Stimulated activated CD4-positive, alpha-beta T cell treated with anti-CD3 and anti-CD28 coated beads, TNF-alpha, amount 100 ng/mL, for 48 hours (primary cell): ENCODE results near the gene NUDT17.
A peak's percentile ranks its signal among the peaks of the same experiment; 100 is the strongest.
"Not testable (repeated sequence)": the region's sequence is repeated elsewhere in the genome, so short reads cannot be mapped to it uniquely, and the experiment has no call there.

Experiments
- DNase-seq, 3 donors: peaks; one replicate each; pipeline ENCODE4 v3.0.0-alpha.2; 2020; ENCODE audit warnings: low read depth in 3 of 3

NUDT17 gene

DNA sequence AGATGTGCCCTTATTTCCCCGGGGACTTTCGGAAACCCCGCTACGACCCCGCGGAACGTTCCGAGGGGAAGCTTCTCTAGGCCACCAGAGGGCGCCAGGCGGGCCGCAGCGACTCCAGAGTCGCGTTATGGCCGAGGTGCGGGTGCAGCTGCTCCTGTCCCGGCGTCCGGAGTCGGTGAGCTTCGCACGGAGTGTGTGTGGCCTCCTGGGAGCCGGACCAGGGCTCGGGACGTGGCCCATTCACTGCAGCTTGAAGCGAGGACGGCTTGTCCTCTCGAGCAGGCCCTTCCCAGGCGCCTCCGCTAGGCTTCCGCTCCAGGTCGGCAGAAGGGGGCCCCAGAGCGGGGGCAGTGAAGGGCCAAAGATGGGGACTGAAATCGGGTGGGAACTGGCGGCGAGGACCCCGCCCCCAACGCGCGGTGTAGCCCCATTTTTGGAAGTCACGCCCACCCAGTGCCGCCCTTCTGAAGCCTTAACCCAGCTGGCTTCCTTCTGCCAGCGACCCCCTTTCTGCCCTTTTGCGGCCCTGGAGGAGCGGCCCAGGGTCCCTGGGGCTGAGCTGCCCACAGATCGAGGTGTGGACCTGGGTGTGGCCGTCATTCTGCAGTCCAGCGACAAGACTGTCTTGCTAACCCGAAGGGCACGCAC lies at the start of gene NUDT17:
TSS of gene NUDT17 (plus strand) at position 117 of the 648 bp plus-strand sequence. CDS start at position 128, 11 bp downstream.
- peak in 2 of 3 donors; percentile 43 to 77 for DNase-seq

GRCh38 chr1:145796753-145797152 lies 48.7 kb upstream of the NUDT17 start:
- no peak for DNase-seq

GRCh38 chr1:145799806-145800205 lies 45.6 kb upstream of the NUDT17 start:
- DNase-seq, result no peak

- no peak for DNase-seq
These were observed 41.0 kb upstream of the NUDT17 start for GRCh38 chr1:145804235-145805045.

DNA sequence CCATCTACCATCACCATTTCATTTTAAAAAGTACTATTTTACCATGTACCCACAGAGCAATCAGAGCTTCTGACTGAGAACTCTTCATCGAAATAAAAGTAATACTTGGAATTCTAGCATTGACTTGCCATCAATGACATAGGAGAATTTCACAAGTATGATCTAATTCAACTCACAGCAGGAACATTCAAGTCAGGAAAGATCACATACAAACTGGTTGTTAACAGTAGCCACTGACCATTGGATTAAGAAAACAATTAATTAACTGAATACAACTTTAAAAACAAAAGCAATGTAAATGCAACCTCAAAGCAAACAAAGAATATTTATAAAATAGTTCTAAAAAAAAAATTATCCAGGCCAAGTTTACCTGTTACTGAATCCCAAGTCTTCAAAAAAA lies 40.4 kb upstream of the NUDT17 start:
- no peak for DNase-seq

- no peak for DNase-seq
These were observed 39.0 kb upstream of the NUDT17 start for GRCh38 chr1:145806408-145806807.

DNA sequence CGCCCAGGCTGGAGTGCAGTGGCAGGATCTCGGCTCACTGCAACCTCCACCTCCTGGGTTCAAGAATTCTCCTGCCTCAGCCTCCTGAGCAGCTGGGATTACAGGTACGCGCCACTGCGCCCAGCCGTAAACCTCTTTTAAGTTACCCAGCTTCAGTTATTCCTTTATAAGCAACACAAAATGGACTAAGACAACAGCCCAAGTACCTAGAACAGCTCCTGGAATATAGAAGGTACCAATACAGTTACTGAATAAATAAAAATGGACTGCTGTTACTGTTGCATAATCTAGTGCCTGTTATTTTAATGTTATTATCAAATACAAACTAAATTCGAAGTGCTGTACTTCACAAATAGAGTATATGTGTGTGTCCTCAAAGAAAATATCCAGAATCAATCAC lies 38.6 kb upstream of the NUDT17 start:
- DNase-seq, result no peak

- DNase-seq, result not testable (repeated sequence)
These were observed 32.2 kb upstream of the NUDT17 start for GRCh38 chr1:145812977-145813810.

- not testable (repeated sequence) for DNase-seq
These were observed 27.3 kb upstream of the NUDT17 start for GRCh38 chr1:145818095-145818494.

- not testable (repeated sequence) for DNase-seq
These were observed 22.6 kb upstream of the NUDT17 start for GRCh38 chr1:145822779-145823331.

GRCh38 chr1:145823565-145824498 lies 21.6 kb upstream of the NUDT17 start, which contains the start of the genes POLR3C and RNF115:
Gene POLR3C (plus strand): TSS chr1:145824200. CDS start chr1:145825777, 1,577 bp downstream.
Gene RNF115 (minus strand): TSS chr1:145824095. CDS start chr1:145823873, 222 bp downstream.
- peak; percentile 64 to 77 (median 76) for DNase-seq

GRCh38 chr1:145824499-145824842 lies 21.0 kb upstream of the NUDT17 start:
- DNase-seq, result no peak

DNA sequence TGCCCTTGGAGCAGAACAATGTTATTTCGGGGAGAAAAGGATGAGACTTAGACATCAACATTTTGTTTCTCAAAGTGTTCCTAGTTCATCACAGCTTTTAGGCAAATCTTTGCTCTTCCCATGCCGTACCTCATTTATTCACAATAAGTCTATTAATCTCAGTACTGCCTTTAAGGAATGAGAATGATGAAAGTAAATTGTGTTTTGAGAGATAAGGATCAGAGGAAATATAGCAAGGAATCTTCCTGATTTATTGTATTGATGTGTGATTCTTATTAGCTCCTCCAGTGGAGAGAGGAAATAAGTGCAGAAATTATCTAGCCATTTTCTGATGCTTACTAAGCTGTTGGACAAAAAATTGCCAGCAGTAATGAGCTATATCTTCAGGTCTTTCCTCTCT lies 19.4 kb upstream of the NUDT17 start:
- no peak for DNase-seq

DNA sequence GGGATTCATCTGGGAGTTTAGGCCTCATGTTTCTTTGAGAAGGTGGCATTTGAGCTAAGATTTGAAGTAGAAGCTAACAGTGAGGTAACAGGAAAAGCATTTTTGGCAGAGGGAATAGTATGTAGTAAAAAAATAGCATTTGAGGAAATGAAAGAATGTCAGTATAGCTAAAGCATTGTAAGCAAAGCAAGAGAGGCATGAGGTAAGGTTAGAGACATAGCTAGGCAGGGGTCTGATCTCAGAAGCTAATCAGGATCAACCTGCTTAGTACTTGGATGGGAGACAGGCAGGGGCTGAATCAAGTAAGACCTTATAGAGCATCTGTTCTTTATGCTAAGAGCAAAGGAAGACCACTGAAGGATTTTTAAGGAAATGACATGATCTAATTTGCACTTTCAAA lies 17.5 kb upstream of the NUDT17 start:
- DNase-seq, result no peak

DNA sequence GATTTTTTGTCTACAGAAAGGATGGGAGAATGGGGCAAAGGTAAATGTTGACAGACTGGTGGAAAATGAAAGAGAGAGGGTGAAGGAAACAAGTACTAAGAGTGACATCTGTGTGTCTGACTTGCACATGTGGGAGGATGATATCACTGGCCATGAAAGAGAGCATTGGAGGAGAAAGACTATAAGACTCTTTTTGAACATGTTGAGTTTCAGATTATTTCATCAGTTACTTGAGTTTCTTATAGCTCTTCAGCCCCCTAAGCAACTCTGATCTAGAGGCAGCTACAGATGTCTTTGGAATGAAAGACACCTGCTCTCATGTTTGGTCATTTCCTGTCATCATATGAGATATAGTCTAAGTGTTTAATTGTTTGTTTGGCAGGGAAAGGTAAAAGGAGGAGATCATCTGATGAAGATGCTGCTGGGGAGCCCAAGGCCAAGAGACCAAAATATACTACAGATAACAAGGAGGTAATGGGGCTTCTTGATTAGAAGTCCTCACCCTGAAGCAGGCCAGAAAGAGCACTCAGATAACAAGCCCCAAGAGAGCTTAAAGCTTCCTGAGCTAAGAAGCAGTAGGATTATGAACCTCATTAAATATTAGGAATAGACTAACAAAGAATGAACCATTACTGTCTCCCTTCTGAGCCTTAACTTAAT lies 16.9 kb upstream of the NUDT17 start:
- no peak for DNase-seq

DNA sequence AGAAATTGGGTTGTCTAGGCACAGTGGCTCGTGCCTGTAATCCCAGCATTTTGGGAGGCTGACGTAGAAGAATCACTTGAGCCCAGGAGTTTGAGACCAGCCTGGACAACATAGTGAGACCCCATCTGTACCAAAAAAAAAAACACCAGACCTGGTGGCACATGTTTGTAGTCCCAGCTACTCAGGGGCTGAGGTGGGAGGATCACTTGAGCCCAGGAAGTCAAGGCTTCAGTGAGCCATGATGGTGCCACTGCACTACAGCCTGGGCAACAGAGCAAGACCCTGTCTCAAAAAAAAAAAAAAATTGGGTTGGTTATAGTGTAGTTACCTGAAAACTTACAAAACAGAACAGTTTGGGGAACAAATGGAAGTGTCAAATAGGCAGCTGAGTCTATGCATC lies 14.6 kb upstream of the NUDT17 start:
- DNase-seq, result not testable (repeated sequence)

DNA sequence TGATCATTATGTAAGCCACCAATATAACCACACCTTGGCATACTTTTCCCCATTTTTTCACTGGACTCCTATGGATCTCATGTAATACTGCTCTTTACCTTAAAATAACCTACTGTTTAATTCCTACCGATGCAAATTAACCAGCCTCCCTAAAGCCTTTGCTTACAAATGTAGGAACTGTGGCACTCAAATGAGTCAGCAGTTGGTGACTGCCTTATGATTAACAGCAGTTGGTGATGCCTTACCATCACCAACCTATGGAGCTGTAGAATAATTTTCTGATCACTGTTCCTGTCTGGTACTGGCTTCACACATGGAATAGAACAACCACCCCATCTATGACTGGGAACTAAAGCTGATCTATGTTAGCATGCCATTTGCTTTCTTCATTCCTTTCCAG lies 7.8 kb upstream of the NUDT17 start:
- no peak for DNase-seq

DNA sequence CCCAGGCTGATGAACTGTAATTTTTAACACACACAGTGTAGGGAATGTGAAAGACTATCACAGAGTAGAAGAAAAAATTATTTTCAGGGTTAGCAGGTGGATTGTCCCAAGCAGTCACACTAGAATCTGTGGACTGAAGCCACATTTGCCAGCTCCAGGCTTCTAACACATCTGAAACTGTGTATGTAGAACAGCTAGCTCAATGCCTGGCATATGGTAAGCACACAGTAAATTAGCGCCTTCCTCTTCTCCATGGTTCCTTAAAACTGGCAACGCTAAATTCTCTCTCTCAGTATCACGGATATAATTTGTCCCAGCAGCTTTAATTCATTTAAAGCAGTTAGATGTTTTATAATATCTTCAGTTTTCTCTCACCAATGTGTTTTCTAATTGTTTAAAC lies 2.4 kb upstream of the NUDT17 start:
- no peak for DNase-seq

DNA sequence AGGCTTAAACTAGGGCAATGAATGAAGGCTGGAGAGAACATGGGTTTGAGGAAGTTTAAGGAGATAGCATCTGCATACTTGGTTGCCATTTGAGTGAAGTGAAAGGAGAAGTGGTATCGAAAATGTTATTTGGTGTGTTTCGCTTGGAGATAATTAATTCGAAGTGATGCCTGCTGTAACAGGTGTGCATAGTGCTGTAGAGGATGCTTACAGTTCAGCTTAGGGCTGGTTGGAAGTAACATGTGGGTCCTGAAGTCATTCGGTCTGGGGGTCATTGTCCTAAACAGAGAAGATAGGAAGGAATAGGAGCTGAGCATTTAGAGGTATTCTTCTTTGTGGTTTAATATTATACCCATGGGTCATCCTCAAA lies 301 bp upstream of the NUDT17 start:
- DNase-seq, result no peak

- no peak for DNase-seq
These were observed 777 bp downstream of the NUDT17 start for GRCh38 chr1:145846201-145846612.
